Fibroblast of lung (primary cell): ENCODE results near the gene ACVR2B. TPM values are rescaled to one million over a fixed set of nuclear protein-coding genes. Genes with fewer than 3 reads are reported as not detected.

Experiments used
- DNase-seq, 2 donors: peaks; one replicate each; pipeline versions ENCODE4 v3.0.0 to v3.0.0-alpha.2; 2010; ENCODE audit warnings: low read depth in 2 of 2
- H2AFZ ChIP-seq: 2 replicates; pipeline ENCODE4 v1.5.1; 2012; ENCODE audit warnings: low read length, control low read depth, inconsistent platforms
- H3K27ac ChIP-seq: 2 replicates; pipeline ENCODE4 v1.5.1; 2011; ENCODE audit warnings: low read length, control low read depth; ENCODE audit not compliant: insufficient read depth
- H3K27me3 ChIP-seq: 2 replicates; pipeline ENCODE4 v1.5.1; 2011; ENCODE audit warnings: mild to moderate bottlenecking, low read length; ENCODE audit not compliant: control insufficient read depth, insufficient read depth
- H3K36me3 ChIP-seq: 2 replicates; pipeline ENCODE4 v1.5.1; 2011; ENCODE audit warnings: low read length; ENCODE audit not compliant: control insufficient read depth, insufficient read depth
- H3K4me1 ChIP-seq: 2 replicates; pipeline ENCODE4 v1.5.1; 2011; ENCODE audit warnings: low read length; ENCODE audit not compliant: control insufficient read depth, insufficient read depth; ENCODE audit errors: extremely low read depth
- H3K4me2 ChIP-seq: 2 replicates; pipeline ENCODE4 v1.5.1; 2011; ENCODE audit warnings: low read length, control low read depth; ENCODE audit not compliant: insufficient read depth; ENCODE audit errors: extremely low read depth
- H3K4me3 ChIP-seq, 4 experiments: fragments of 200-600 bp in 1 of 4; sonication (generic) in 1 of 4; replicated peaks in 1 of 4; 2 replicates each; pipeline ENCODE4 v1.5.1; 2011 to 2016; ENCODE audit warnings: low read length in 4 of 4, low read depth in 3 of 4, mild to moderate bottlenecking in 3 of 4, control low read depth in 2 of 4, inconsistent platforms in 1 of 4, mixed read lengths in 1 of 4; ENCODE audit not compliant: insufficient read depth in 1 of 4; ENCODE audit errors: control extremely low read depth in 1 of 4
- H3K79me2 ChIP-seq: 2 replicates; pipeline ENCODE4 v1.5.1; 2012; ENCODE audit warnings: mild to moderate bottlenecking, low read length, inconsistent platforms; ENCODE audit not compliant: control insufficient read depth, insufficient read depth
- H3K9ac ChIP-seq: 2 replicates; pipeline ENCODE4 v1.5.1; 2011; ENCODE audit warnings: mild to moderate bottlenecking, low read length, control low read depth; ENCODE audit not compliant: insufficient read depth
- H3K9me3 ChIP-seq: 2 replicates; pipeline ENCODE4 v1.5.1; 2012; ENCODE audit warnings: low read depth, low read length; ENCODE audit not compliant: control insufficient read depth, insufficient read depth
- H4K20me1 ChIP-seq: 2 replicates; pipeline ENCODE4 v1.5.1; 2011; ENCODE audit warnings: low read length; ENCODE audit not compliant: control insufficient read depth, insufficient read depth; ENCODE audit errors: extremely low read depth
- CTCF ChIP-seq, 2 donors: IDR thresholded peaks in 1 of 2; conservative IDR thresholded peaks in 1 of 2; 1 replicate in 1 of 2; 2 replicates in 1 of 2; pipeline ENCODE4 v1.5.1; 2011 to 2012; ENCODE audit warnings: low read length in 2 of 2, control low read depth in 1 of 2, inconsistent platforms in 1 of 2, low read depth in 1 of 2, mild to moderate bottlenecking in 1 of 2
- EZH2 ChIP-seq: IDR thresholded peaks from 2 replicates; pipeline ENCODE4 v1.5.1; 2012; ENCODE audit warnings: low read length, control low read depth, mild to moderate bottlenecking; ENCODE audit errors: missing control alignments
- polyA plus RNA-seq, 2 donors: library from polyadenylated mRNA; depleted of rRNA in 1 of 2; stranded (reverse) in 1 of 2; unstranded in 1 of 2; fragments of >200 nt; gene quantifications; 2 replicates each; pipeline ENCODE4 v1.2.1, GENCODE V29; 2011 to 2012; ENCODE audit warnings: missing spikeins in 1 of 2
- total RNA-seq: library from RNA; depleted of rRNA; stranded (reverse); fragments of >200 nt; gene quantifications from 2 replicates; pipeline ENCODE4 v1.2.1, GENCODE V29; 2014

The ACVR2B gene
- total and polyA plus RNA-seq, 2 donors (not counting 1 experiment from before 2014, with no cell fraction given): 0.60 to 2.6 TPM

DNA sequence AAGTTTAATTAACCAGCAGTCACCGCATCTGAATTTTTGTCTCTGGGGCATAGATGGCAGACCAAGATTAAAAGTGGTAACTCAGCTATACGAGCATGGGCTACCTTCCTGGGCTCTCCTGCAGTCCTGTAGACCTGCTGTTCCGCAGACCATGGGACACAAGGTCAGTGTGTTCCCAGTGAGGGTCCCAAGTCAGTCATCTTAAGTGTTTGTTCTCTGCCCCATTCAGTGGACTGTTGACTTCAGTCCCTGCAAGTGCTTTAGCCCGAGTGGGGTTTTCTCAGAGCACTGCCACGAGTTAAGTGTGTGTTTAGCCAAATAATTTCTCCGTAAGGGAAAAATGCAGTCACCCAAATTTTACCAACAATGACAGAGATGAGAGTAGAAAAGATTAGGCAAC is 37.5 kb downstream of the ACVR2B start:
- H2AFZ ChIP-seq: no peak overlapping the region
- H3K27me3 ChIP-seq: no peaks in the 10 kb centered on the region
- H3K9ac ChIP-seq: no peak overlapping the region
- no peaks in the 10 kb centered on the region for H3K36me3 ChIP-seq
- no peaks in the 10 kb centered on the region for H3K4me1 ChIP-seq
- TF ChIP-seq CTCF (conservative IDR thresholded peaks at IDR 0.05 in 1 of 2, IDR thresholded peaks at IDR 0.05 in 1 of 2; ENCODE audit: low read depth in 1 of 2, low read length in 2 of 2) (no peak), EZH2 (no peak)
- H3K9me3 ChIP-seq: no peaks in the 10 kb centered on the region
- no peaks in the 10 kb centered on the region for H4K20me1 ChIP-seq
- H3K4me3 ChIP-seq: no peak overlapping the region
- DNase-seq: no peak
- H3K79me2 ChIP-seq: no peaks in the 10 kb centered on the region
- H3K27ac ChIP-seq: no peak overlapping the region
- no peak overlapping the region for H3K4me2 ChIP-seq

GRCh38 chr3:38493031-38493430 is 39.3 kb downstream of the ACVR2B start:
- H3K9me3 ChIP-seq: no peaks in the 10 kb centered on the region
- no peaks in the 10 kb centered on the region for H3K4me1 ChIP-seq
- peak overlapping the region; percentile 5 for H3K27ac ChIP-seq
- no peaks in the 10 kb centered on the region for H3K36me3 ChIP-seq
- TF ChIP-seq CTCF (conservative IDR thresholded peaks at IDR 0.05 in 1 of 2, IDR thresholded peaks at IDR 0.05 in 1 of 2; ENCODE audit: low read depth in 1 of 2, low read length in 2 of 2): no peak
- TF ChIP-seq EZH2: no peak
- no peak overlapping the region for H3K4me3 ChIP-seq
- H3K27me3 ChIP-seq: no peaks in the 10 kb centered on the region
- peak overlapping the region; percentile 1 for H3K4me2 ChIP-seq
- peak; percentile 45 to 72 for DNase-seq
- H2AFZ ChIP-seq: peak overlapping the region; percentile 35
- no peaks in the 10 kb centered on the region for H4K20me1 ChIP-seq
- no peak overlapping the region for H3K9ac ChIP-seq
- peaks cover 9% of the 10 kb centered on the region for H3K79me2 ChIP-seq

GRCh38 chr3:38496131-38496910 is 42.6 kb downstream of the ACVR2B start, which contains the start of gene EXOG:
TSS of gene EXOG (plus strand) at chr3:38496340. CDS start at chr3:38496368, 28 bp downstream.
- Histone ChIP-seq H3K4me3 (peak within 1 kb of the TSS; percentile 88 to 90 (median 90)), H3K9me3 (no peaks in the 10 kb centered on the region), H4K20me1 (no peaks in the 10 kb centered on the region), H3K9ac (peak within 1 kb of the TSS; percentile 77), H3K4me1 (no peaks in the 10 kb centered on the region), H3K36me3 (no peaks in the 10 kb centered on the region), H3K27me3 (no peaks in the 10 kb centered on the region), H3K4me2 (peak within 1 kb of the TSS; percentile 84), H3K27ac (peak within 1 kb of the TSS; percentile 81), H3K79me2 (peaks cover 13% of the 10 kb centered on the region), H2AFZ (peak within 1 kb of the TSS; percentile 98)
- TF ChIP-seq EZH2 (no peak), CTCF (conservative IDR thresholded peaks at IDR 0.05 in 1 of 2, IDR thresholded peaks at IDR 0.05 in 1 of 2; ENCODE audit: low read depth in 1 of 2, low read length in 2 of 2) (peak; percentile 72 to 77)
- DNase-seq: peak; percentile 84 to 92
